K562 (cell line): ENCODE data around the gene OSBPL7. TPM values are rescaled to one million over a fixed set of nuclear protein-coding genes. Genes with fewer than 3 reads are reported as not detected.
A peak's percentile ranks its signal among the peaks of the same experiment; 100 is the strongest.

Experiments
- ASH1L ChIP-seq: fragments of 450-650 bp; IDR thresholded peaks from 2 replicates; pipeline ENCODE4 v1.6.1; 2018; ENCODE audit warnings: borderline replicate concordance, mild to moderate bottlenecking, low read depth; ENCODE audit not compliant: partially characterized antibody
- CCAR2 ChIP-seq: fragments of 200-400 bp; formaldehyde crosslinking; IDR thresholded peaks from 2 replicates; pipeline ENCODE4 v1.6.1; 2017; ENCODE audit warnings: mild to moderate bottlenecking, low read depth, low read length
- DNMT1 ChIP-seq: fragments of 450-650 bp; IDR thresholded peaks from 2 replicates; pipeline ENCODE4 v1.6.1; 2016; ENCODE audit warnings: antibody characterized with exemption, mild to moderate bottlenecking
- GABPB2 ChIP-seq: fragments of 250-450 bp; sonication (Bioruptor Pico); conservative IDR thresholded peaks from 2 replicates; pipeline ENCODE4 v1.5.1; 2021; ENCODE audit warnings: mild to moderate bottlenecking
- HDAC6 ChIP-seq: IDR thresholded peaks from 2 replicates; pipeline ENCODE4 v1.6.1; 2012; ENCODE audit warnings: low read depth, mild to moderate bottlenecking, control low read depth, inconsistent platforms, low read length, moderate library complexity
- KAT7 ChIP-seq: sonication (generic); formaldehyde crosslinking; IDR thresholded peaks from 2 replicates; pipeline ENCODE4 v1.8.0; 2022; ENCODE audit warnings: missing genetic modification reagents, mild to moderate bottlenecking, borderline replicate concordance
- L3MBTL2 ChIP-seq: fragments of 450-650 bp; IDR thresholded peaks from 2 replicates; pipeline ENCODE4 v1.6.1; 2016; ENCODE audit warnings: mild to moderate bottlenecking, moderate library complexity
- MCM2 ChIP-seq: fragments of 450-650 bp; IDR thresholded peaks from 2 replicates; pipeline ENCODE4 v1.6.1; 2017; ENCODE audit warnings: low read depth, mild to moderate bottlenecking
- NEUROD1 ChIP-seq: fragments of 150-350 bp; IDR thresholded peaks from 2 replicates; pipeline ENCODE4 v1.6.1; 2014; ENCODE audit warnings: borderline replicate concordance, low read length, low read depth; ENCODE audit not compliant: partially characterized antibody
- NFE2L1 ChIP-seq: fragments of 450-650 bp; IDR thresholded peaks from 2 replicates; pipeline ENCODE4 v1.6.1; 2016; ENCODE audit warnings: missing genetic modification characterization, low read depth, mild to moderate bottlenecking, missing compliant biosample characterization, moderate library complexity, borderline replicate concordance
- NR2C1 ChIP-seq, 2 experiments: fragments of 450-650 bp; IDR thresholded peaks; 2 replicates each; pipeline ENCODE4 v1.6.1; 2017; ENCODE audit warnings: mild to moderate bottlenecking in 2 of 2, antibody characterized with exemption in 1 of 2, inconsistent platforms in 1 of 2, missing compliant biosample characterization in 1 of 2, missing genetic modification characterization in 1 of 2
- PHB2 ChIP-seq: fragments of 450-650 bp; IDR thresholded peaks from 2 replicates; pipeline ENCODE4 v1.6.1; 2017; ENCODE audit warnings: low read depth
- PRPF4 ChIP-seq: fragments of 200-400 bp; formaldehyde crosslinking; IDR thresholded peaks from one replicate; pipeline ENCODE4 v1.6.1; 2017; ENCODE audit warnings: low read length, low read depth, mild to moderate bottlenecking; ENCODE audit not compliant: insufficient read depth, poor library complexity, severe bottlenecking
- SMAD1 ChIP-seq: fragments of 150-350 bp; IDR thresholded peaks from 2 replicates; pipeline ENCODE4 v1.6.1; 2014; ENCODE audit warnings: low read length, low read depth; ENCODE audit not compliant: partially characterized antibody
- SREBF1 ChIP-seq: fragments of 150-350 bp; IDR thresholded peaks from 2 replicates; pipeline ENCODE4 v1.6.1; 2014; ENCODE audit warnings: antibody characterized with exemption, low read depth, low read length, borderline replicate concordance
- SRSF3 ChIP-seq: fragments of 200-400 bp; formaldehyde crosslinking; IDR thresholded peaks from 2 replicates; pipeline ENCODE4 v1.6.1; 2016; ENCODE audit warnings: mild to moderate bottlenecking, low read length, moderate library complexity; ENCODE audit not compliant: insufficient read depth
- STAG1 ChIP-seq: sonication (generic); formaldehyde crosslinking; IDR thresholded peaks from 2 replicates; pipeline ENCODE4 v1.5.0; 2020; ENCODE audit warnings: missing genetic modification reagents, borderline replicate concordance
- TCFL5 ChIP-seq: fragments of 250-450 bp; sonication (Bioruptor Pico); conservative IDR thresholded peaks from 2 replicates; pipeline ENCODE4 v1.6.1; 2021; ENCODE audit warnings: mild to moderate bottlenecking, moderate library complexity, matching md5 sums
- ZBTB7A ChIP-seq: IDR thresholded peaks from 2 replicates; pipeline ENCODE4 v1.6.1; 2011; ENCODE audit warnings: low read depth, mild to moderate bottlenecking, low read length, moderate library complexity, borderline replicate concordance; ENCODE audit not compliant: control insufficient read depth
- ZEB2 ChIP-seq: fragments of 450-650 bp; IDR thresholded peaks from 2 replicates; pipeline ENCODE4 v1.6.1; 2016
- ZFX ChIP-seq: sonication (generic); formaldehyde crosslinking; IDR thresholded peaks from 2 replicates; pipeline ENCODE4 v1.8.0; 2022; ENCODE audit warnings: mild to moderate bottlenecking, missing genetic modification reagents, moderate library complexity
- ZKSCAN1 ChIP-seq: fragments of 150-350 bp; IDR thresholded peaks from 2 replicates; pipeline ENCODE4 v1.6.1; 2016; ENCODE audit warnings: low read depth, low read length
- ZNF140 ChIP-seq: fragments of 250-450 bp; sonication (Bioruptor Pico); IDR thresholded peaks from 2 replicates; pipeline ENCODE4 v1.8.0; 2021; ENCODE audit warnings: moderate library complexity, mild to moderate bottlenecking, inconsistent platforms
- ZNF3 ChIP-seq: fragments of 250-450 bp; sonication (Bioruptor Pico); IDR thresholded peaks from 2 replicates; pipeline ENCODE4 v1.5.0; 2021; ENCODE audit warnings: mild to moderate bottlenecking, moderate library complexity
- ZNF445 ChIP-seq: fragments of 250-450 bp; sonication (Bioruptor Pico); IDR thresholded peaks from 2 replicates; pipeline ENCODE4 v1.4.0; 2020; ENCODE audit warnings: low read depth, mild to moderate bottlenecking, moderate library complexity
- ZSCAN32 ChIP-seq: fragments of 450-650 bp; formaldehyde crosslinking; IDR thresholded peaks from 2 replicates; pipeline ENCODE4 v1.4.0; 2020; ENCODE audit warnings: mild to moderate bottlenecking, moderate library complexity
- polyA plus RNA-seq, 8 experiments: library from polyadenylated mRNA; depleted of rRNA in 4 of 8; stranded (reverse) in 5 of 8; unstranded in 3 of 8; fragments of >200 nt; fragmentation: Nextera tagmentation in 2 of 8; fragmentation: Illumina TruSeq in 1 of 8; extraction: Ambion mirVana in 2 of 8; extraction: Trizol in 1 of 8; gene quantifications; 2 replicates each; pipeline versions ENCODE4 v1.2.1 to v1.2.3, GENCODE V29; 2011 to 2014; ENCODE audit warnings: inconsistent platforms in 1 of 8, missing spikeins in 1 of 8
- total RNA-seq, 7 experiments: library from RNA; depleted of rRNA in 6 of 7; stranded (reverse); fragments of >200 nt in 6 of 7; fragmentation: Illumina TruSeq in 2 of 7; extraction: Trizol in 2 of 7; gene quantifications; 2 replicates each; pipeline versions ENCODE4 v1.2.1 to v1.2.3, GENCODE V29; 2011 to 2021; ENCODE audit warnings: low replicate concordance in 1 of 7
- TF ChIP-seq, protein P1 (sequence below): sonication (generic); formaldehyde crosslinking; IDR thresholded peaks from 2 replicates; pipeline ENCODE4 v1.8.0; 2023; ENCODE audit warnings: mild to moderate bottlenecking, missing genetic modification reagents
- TF ChIP-seq, protein P2 (sequence below): fragments of 450-650 bp; formaldehyde crosslinking; IDR thresholded peaks from 2 replicates; pipeline ENCODE4 v1.4.0; 2020; ENCODE audit warnings: mild to moderate bottlenecking, mixed read lengths
- TF ChIP-seq, protein P3 (sequence below): fragments of 250-450 bp; sonication (Bioruptor Pico); IDR thresholded peaks from 2 replicates; pipeline ENCODE4 v1.8.0; 2021; ENCODE audit warnings: moderate library complexity, mild to moderate bottlenecking, inconsistent platforms

OSBPL7 gene
- total and polyA plus RNA-seq, 9 of the 15 experiments (the other 6 are each of a cell fraction or from before 2014, with no cell fraction given) = 0.32 to 11.9 (median 5.8) TPM

DNA sequence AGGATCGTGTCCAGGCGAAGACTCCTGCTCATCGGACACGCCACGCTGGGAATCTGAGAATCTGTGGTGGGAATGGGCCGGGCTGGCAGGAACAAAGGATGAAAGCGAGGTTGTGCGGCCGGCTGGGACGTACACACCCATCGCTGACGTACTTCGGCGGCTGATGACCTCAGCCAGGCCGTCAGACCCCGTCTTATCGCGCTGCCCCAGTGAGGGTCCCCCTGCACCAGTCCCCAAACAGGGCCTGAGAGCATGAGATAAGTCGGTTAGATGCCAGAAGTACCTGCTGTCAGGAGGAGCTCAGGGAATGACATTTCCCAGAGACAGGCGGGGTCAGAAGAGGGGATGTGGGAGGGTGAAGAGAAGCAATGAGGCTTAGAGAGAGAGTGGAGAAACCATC lies 45.3 kb upstream of the OSBPL7 start (continued):
- TF ChIP-seq STAG1 (CRISPR knock-in tag) (no peak), NR2C1 (IDR thresholded peaks at IDR 0.05) (peak; percentile 71), NR2C1 (tag; IDR thresholded peaks at IDR 0.05) (peak; percentile 78; the same call in 1 of the 2 replicates), ASH1L (no peak), ZFX (no peak), KAT7 (0 out of 2 replicates have a peak, but pooled peaks have one; percentile 69), ZNF3 (CRISPR knock-in tag) (no peak), NEUROD1 (peak; percentile 92), PRPF4 (no peak), ZEB2 (peak; percentile 95), ZBTB7A (peak; percentile 100), GABPB2 (CRISPR knock-in tag) (no peak), ZSCAN32 (CRISPR knock-in tag) (no peak), ZKSCAN1 (peak; percentile 79), ZNF445 (CRISPR knock-in tag) (no peak), NFE2L1 (tag) (no peak), ZNF140 (CRISPR knock-in tag) (no peak), TCFL5 (no peak; the same call in 1 of the 2 replicates), CCAR2 (no peak), PHB2 (peak; percentile 97), SREBF1 (no peak), DNMT1 (no peak), MCM2 (no peak), L3MBTL2 (peak; percentile 72), HDAC6 (no peak), SMAD1 (peak; percentile 77), SRSF3 (no peak)
- TF ChIP-seq, protein P1, sequence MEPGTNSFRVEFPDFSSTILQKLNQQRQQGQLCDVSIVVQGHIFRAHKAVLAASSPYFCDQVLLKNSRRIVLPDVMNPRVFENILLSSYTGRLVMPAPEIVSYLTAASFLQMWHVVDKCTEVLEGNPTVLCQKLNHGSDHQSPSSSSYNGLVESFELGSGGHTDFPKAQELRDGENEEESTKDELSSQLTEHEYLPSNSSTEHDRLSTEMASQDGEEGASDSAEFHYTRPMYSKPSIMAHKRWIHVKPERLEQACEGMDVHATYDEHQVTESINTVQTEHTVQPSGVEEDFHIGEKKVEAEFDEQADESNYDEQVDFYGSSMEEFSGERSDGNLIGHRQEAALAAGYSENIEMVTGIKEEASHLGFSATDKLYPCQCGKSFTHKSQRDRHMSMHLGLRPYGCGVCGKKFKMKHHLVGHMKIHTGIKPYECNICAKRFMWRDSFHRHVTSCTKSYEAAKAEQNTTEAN (CRISPR knock-in tag) = no peak
- TF ChIP-seq, protein P2, sequence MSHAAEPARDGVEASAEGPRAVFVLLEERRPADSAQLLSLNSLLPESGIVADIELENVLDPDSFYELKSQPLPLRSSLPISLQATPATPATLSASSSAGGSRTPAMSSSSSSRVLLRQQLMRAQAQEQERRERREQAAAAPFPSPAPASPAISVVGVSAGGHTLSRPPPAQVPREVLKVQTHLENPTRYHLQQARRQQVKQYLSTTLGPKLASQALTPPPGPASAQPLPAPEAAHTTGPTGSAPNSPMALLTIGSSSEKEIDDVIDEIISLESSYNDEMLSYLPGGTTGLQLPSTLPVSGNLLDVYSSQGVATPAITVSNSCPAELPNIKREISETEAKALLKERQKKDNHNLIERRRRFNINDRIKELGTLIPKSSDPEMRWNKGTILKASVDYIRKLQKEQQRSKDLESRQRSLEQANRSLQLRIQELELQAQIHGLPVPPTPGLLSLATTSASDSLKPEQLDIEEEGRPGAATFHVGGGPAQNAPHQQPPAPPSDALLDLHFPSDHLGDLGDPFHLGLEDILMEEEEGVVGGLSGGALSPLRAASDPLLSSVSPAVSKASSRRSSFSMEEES (CRISPR knock-in tag) = no peak
- TF ChIP-seq, protein P3, sequence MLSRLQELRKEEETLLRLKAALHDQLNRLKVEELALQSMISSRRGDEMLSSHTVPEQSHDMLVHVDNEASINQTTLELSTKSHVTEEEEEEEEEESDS (CRISPR knock-in tag) = no peak
